Muscle layer of colon (tissue), 2 donors: ENCODE results near the gene MYL12A.

Experiments
- H3K27ac ChIP-seq: one replicate; pipeline ENCODE4 v1.7.0; 2013; ENCODE audit warnings: low read depth, mild to moderate bottlenecking, low read length, moderate library complexity
- H3K27me3 ChIP-seq, 2 donors: one replicate each; pipeline ENCODE4 v1.7.0; 2013; ENCODE audit warnings: low read length in 2 of 2, mild to moderate bottlenecking in 2 of 2; ENCODE audit not compliant: insufficient read depth in 2 of 2, control insufficient read depth in 1 of 2
- H3K36me3 ChIP-seq: one replicate; pipeline ENCODE4 v1.7.0; 2013; ENCODE audit warnings: mild to moderate bottlenecking, low read length; ENCODE audit not compliant: insufficient read depth
- H3K4me1 ChIP-seq: one replicate; pipeline ENCODE4 v1.7.0; 2013; ENCODE audit warnings: mild to moderate bottlenecking, low read length; ENCODE audit not compliant: insufficient read depth
- H3K4me3 ChIP-seq, 2 donors: one replicate each; pipeline ENCODE4 v1.7.0; 2013; ENCODE audit warnings: low read length in 2 of 2, low read depth in 1 of 2, mild to moderate bottlenecking in 1 of 2, moderate library complexity in 1 of 2
- H3K9ac ChIP-seq: one replicate; pipeline ENCODE4 v1.7.0; 2013; ENCODE audit warnings: low read length
- H3K9me3 ChIP-seq: one replicate; pipeline ENCODE4 v1.7.0; 2013; ENCODE audit warnings: mild to moderate bottlenecking, low read length
- donor health status: abdominal sarcoma.
- donor health status: Adenocarcinoma of cecum.

MYL12A gene

DNA sequence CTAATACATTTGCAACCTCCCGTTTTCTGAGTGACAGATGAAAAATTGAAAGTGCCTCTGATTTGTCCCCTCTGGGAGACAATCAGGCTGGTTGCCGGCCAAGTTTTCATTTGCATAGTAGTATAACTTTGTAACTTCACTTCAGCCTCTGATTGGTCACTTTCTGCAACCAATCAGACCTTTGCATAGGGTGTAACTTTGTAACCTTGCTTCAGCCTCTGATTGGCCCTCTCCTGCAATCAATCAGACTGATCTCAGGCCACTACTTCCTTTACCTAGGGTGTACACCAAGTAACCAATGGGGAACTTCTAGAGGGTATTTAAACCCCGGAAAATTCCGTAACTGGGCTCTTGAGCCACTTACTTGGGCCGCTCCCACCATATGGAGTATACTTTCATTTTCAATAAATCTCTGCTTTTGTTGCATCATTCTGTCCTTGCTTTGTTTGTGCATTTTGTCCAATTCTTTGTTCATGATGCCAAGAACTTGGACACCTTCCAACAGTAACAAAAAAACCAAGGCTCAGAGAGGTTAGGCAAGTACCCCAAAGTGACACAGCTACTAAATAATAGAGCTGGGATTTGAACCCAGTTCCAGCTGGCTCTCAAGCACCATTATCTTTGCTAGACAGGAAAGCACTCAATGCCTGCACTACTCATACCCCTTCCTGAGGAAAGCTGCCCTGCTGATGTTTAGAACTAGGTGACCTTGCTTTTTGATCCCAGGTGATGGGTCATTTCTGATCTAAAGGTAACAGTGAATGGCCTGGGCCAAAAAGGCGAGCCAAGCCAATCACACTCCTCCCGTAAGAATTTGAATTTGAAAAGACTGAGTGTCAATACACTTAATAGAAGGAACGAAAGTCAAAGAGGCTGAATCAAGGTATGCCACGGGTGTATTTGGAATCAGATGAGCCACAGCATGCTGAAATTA lies 16.9 kb upstream of the MYL12A start:
- H3K36me3 ChIP-seq, result no peaks in the 10 kb centered on the region
- no peak overlapping the region for H3K9ac ChIP-seq
- no peaks in the 10 kb centered on the region for H3K4me1 ChIP-seq
- H3K4me3 ChIP-seq, result no peak overlapping the region
- H3K27ac ChIP-seq, result no peak overlapping the region
- H3K27me3 ChIP-seq, result no peaks in the 10 kb centered on the region
- H3K9me3 ChIP-seq, result no peaks in the 10 kb centered on the region

- Histone ChIP-seq H3K4me3 (no peak overlapping the region), H3K9ac (no peak overlapping the region), H3K9me3 (no peaks in the 10 kb centered on the region), H3K27me3 (no peaks in the 10 kb centered on the region), H3K4me1 (no peaks in the 10 kb centered on the region), H3K36me3 (no peaks in the 10 kb centered on the region), H3K27ac (no peak overlapping the region)
These were observed 14.6 kb upstream of the MYL12A start for GRCh38 chr18:3233004-3233403.

GRCh38 chr18:3233433-3234168 lies 14.0 kb upstream of the MYL12A start:
- Histone ChIP-seq H3K27ac (no peak overlapping the region), H3K27me3 (no peaks in the 10 kb centered on the region), H3K36me3 (no peaks in the 10 kb centered on the region), H3K9me3 (no peaks in the 10 kb centered on the region), H3K9ac (no peak overlapping the region), H3K4me3 (no peak overlapping the region), H3K4me1 (no peaks in the 10 kb centered on the region)

DNA sequence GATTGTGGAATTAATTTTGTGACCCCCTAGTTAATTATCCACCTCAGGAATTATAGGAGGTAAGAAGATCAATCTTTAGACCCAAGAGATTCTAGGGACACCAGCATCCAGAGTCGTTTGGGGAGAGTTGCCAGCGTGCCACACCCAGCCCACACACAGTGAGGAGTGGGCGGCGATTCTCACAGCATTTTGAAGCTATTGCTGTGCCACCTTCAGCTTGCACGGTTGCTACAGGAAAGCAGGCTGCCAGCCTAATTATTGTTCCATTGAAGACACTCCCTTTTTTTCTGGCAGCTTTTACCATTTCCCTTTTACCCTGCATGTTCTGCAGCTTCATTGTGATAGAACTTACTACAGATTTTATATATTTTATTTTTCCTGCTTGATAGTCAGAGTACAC lies 13.1 kb upstream of the MYL12A start:
- no peak overlapping the region for H3K4me3 ChIP-seq
- H3K36me3 ChIP-seq, result no peaks in the 10 kb centered on the region
- H3K9ac ChIP-seq, result no peak overlapping the region
- no peaks in the 10 kb centered on the region for H3K4me1 ChIP-seq
- H3K27me3 ChIP-seq, result no peaks in the 10 kb centered on the region
- no peak overlapping the region for H3K27ac ChIP-seq
- H3K9me3 ChIP-seq, result no peaks in the 10 kb centered on the region

- Histone ChIP-seq H3K9ac (no peak overlapping the region), H3K27ac (no peak overlapping the region), H3K4me3 (no peak overlapping the region), H3K9me3 (no peaks in the 10 kb centered on the region), H3K36me3 (no peaks in the 10 kb centered on the region), H3K4me1 (no peaks in the 10 kb centered on the region), H3K27me3 (no peaks in the 10 kb centered on the region)
These were observed 11.8 kb upstream of the MYL12A start for GRCh38 chr18:3235846-3236245.

GRCh38 chr18:3236470-3236869 lies 11.1 kb upstream of the MYL12A start:
- Histone ChIP-seq H3K36me3 (no peaks in the 10 kb centered on the region), H3K27me3 (no peaks in the 10 kb centered on the region), H3K4me3 (no peak overlapping the region), H3K9me3 (no peaks in the 10 kb centered on the region), H3K27ac (no peak overlapping the region), H3K9ac (no peak overlapping the region), H3K4me1 (no peaks in the 10 kb centered on the region)

- no peak overlapping the region for H3K27ac ChIP-seq
- H3K4me1 ChIP-seq, result no peaks in the 10 kb centered on the region
- no peak overlapping the region for H3K4me3 ChIP-seq
- no peaks in the 10 kb centered on the region for H3K9me3 ChIP-seq
- H3K36me3 ChIP-seq, result no peaks in the 10 kb centered on the region
- H3K27me3 ChIP-seq, result no peaks in the 10 kb centered on the region
- H3K9ac ChIP-seq, result no peak overlapping the region
These were observed 8.9 kb upstream of the MYL12A start for GRCh38 chr18:3238742-3239141.

DNA sequence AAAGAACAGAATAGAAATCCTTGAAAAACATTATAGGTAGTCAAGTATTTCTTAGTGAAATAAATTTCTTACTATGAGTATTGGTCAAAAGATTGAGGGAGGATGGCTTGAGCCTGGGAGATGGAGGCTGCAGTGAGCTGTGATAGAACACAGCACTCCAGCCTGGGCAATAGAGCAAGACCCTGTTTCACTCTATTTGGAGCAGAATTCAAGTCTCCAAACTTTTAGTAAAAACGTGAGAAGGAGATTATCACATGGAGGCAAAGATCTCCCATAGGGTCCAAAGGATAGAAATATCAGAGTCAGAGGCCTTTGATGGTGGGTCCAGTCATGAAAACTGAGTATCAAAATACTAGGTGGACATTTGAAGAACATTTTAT lies 2.4 kb upstream of the MYL12A start:
- no peaks in the 10 kb centered on the region for H3K27me3 ChIP-seq
- no peaks in the 10 kb centered on the region for H3K9me3 ChIP-seq
- H3K9ac ChIP-seq, result peak overlapping the region; percentile 44
- peaks cover 21% of the 10 kb centered on the region for H3K4me1 ChIP-seq
- peak overlapping the region in 1 of 2 donors; percentile 90 for H3K4me3 ChIP-seq
- H3K27ac ChIP-seq, result no peak overlapping the region
- H3K36me3 ChIP-seq, result peaks cover 3% of the 10 kb centered on the region

DNA sequence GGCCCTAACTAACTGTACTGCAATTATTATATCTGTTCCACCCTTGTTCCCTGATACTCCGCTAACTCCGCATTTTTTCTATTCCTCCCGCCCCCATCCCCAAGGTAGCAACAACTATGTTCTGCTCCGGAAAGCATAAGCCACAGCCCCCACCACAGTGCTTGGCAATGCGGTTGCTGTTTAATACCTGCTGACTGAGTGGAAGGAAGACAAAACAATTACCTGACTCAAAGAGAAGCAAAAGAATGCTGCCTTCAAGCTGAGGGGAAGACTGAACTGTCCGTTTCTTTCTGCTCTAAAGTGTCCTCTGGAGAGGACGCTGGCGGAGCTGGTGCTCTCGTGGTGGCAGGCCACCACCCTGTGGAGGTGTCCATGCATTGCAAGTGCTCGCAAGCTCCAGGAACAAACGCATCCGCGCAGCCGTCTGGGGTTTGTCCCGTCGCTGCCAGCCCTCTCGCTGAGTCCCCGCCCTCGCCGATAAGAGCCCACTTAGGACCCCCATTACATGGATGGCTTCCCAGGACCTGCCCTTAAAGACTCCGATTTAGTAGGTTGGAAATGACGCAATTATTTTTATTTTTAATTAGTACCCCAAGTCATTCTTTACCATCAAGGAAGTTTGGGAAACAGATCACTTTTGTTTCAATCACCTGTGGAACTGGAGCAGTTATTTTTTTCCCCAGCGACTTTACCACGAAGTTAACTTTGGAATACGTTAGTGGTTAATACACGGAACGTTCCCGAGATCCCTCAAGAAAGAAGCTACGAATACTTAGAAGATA lies 1.6 kb upstream of the MYL12A start:
- peak overlapping the region; percentile 38 to 90 for H3K4me3 ChIP-seq
- peaks cover 6% of the 10 kb centered on the region for H3K36me3 ChIP-seq
- peak overlapping the region; percentile 44 for H3K9ac ChIP-seq
- H3K4me1 ChIP-seq, result peaks cover 27% of the 10 kb centered on the region
- H3K27ac ChIP-seq, result peak overlapping the region; percentile 90
- no peaks in the 10 kb centered on the region for H3K9me3 ChIP-seq
- H3K27me3 ChIP-seq, result no peaks in the 10 kb centered on the region

- Histone ChIP-seq H3K9me3 (no peaks in the 10 kb centered on the region), H3K9ac (peak overlapping the region; percentile 44), H3K4me3 (peak overlapping the region; percentile 38 to 90), H3K4me1 (peaks cover 32% of the 10 kb centered on the region), H3K36me3 (peaks cover 6% of the 10 kb centered on the region), H3K27me3 (no peaks in the 10 kb centered on the region), H3K27ac (peak overlapping the region; percentile 90)
These were observed 864 bp upstream of the MYL12A start for GRCh38 chr18:3246635-3247239.
